HG03097 (cell line): Measurements from ENCODE around the gene WASF3.

Experiments
- ATAC-seq: cut with Tn5 transposase; IDR thresholded peaks from one replicate; pipeline ENCODE4 v1.9.1; 2021; ENCODE audit not compliant: unreplicated experiment, low FRiP score

Gene WASF3

DNA sequence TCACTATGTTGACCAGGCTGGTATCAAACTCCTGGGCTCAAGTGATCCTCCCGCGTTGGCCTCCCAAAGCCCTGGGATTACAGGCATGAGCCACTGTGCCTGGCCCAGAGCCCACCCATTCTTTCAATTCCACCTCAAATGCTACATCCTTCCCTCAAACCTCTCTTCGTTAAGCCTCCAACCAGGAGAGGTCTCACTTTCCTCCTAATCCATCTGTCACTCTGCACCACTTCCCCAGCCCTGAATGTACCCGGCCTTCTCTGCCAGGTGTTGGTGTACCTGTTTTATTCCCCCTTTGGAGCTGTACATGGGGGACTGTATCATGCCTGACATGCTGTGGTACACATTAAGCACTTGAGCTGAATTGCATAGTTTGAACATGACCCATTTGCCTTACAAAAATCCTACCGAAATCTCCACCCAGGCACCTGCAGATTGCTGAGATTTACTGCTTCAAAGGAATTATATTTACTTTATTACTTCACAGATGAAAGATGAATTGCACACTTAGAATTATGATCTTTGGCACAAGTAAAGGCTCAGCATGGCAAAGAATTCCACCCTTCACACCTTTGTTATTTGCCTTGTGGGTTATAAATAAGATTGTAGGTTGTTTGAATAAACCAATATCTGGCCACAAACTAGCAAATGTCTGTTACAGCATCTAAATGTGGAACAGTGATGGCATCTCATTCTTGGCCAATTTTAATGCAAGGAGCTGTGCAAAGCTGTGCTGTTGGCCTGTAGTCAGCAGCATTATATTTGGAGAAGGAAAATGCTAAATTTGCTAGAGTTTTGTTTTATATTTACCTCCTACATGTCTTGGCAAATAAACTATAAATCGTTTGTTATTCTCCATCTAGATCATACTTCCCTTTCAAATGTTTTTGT, 15.6 kb upstream of the WASF3 start:
- no peak for ATAC-seq

DNA sequence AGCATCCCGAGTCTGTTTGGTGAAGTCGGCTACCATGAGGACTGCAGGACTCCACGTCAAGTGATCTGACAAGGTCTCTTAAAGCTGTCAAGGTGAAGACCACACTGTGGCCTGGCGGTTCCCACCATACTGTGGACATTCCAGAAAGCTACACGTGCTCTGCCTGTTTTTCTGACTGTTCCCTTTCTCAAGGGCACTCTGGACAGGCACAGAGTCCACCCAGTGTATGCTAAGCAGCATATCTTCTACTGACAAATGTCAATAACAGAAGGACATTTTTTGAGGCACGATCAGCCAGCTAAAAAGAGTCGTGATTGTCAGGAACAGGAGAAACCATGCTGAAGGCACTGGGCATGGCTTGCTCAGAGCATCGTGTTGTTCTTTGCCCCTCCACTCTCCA, 12.8 kb upstream of the WASF3 start:
- no peak for ATAC-seq

DNA sequence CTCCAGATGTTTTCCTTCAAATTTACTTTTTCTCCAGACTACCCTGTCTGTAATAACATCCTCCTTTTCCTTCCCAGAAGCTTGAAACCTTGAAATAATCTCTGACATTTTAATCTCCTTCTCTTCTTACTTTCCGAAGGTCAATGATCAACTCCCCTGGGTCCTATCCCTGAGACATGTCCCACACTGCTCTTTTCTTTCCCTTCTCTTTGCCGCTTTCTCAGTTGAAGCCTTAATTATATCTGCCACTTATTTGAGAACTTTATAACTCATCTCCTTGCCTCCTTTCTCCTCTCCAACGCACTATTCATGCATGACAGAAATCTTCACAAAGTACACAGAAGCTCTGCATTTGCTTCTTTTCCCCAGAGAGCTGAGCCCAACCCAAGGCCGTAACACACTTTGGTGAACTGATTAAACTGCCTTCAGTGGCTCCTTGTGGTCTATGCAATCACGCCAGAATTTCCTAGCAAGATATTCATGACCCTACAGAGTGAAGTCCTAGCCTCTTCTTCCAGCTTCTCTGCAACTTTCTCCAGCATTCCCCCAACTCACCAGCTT, 9.2 kb upstream of the WASF3 start:
- ATAC-seq, result no peak

DNA sequence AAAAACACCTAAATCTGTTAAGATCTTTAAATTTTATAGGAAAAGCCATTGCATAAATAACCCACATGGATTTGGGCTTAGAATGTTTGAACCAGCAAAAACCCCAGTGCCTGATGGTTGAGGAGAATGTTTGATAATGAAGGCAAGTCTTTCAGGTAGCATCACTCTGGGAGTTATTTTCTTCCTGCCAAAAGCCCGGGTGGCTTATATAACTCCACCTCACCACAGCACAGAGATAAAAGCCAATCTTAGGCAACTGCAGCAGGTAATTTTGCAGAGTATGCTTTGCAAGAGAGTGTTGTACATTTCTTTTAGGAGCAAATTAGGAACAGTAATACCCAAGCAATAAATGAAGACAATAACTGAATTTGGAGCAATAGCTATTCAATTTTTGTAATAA, 7.8 kb upstream of the WASF3 start:
- ATAC-seq, result no peak

DNA sequence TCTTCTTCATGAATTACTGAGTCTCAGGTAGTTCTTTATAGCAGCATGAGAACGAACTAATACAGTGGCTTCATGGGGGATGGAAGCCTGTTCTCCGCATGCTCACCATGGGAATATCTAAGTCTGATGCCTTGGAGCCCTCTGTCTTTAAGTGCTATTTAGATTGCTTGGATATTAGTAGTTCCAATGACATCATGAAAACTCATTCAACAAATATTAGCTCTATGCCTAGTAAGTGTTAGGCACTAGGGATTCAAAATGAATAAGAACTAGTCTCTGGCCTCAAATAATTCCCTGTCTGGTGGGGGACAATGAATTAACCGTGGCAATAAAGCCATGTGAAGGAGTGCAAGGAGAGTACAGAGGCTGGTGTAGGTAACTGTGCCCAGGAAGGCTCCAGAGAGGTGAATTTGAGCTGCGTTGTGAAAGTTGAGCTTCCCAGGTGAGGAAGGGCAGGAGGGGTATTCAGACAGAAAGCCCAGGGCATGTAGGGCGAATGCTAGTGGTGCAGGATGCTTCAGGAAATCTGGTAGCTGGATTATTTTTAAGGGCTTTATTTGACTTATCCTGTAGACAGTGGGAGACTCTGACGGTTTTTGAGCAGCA, 6.1 kb upstream of the WASF3 start:
- ATAC-seq, result no peak

DNA sequence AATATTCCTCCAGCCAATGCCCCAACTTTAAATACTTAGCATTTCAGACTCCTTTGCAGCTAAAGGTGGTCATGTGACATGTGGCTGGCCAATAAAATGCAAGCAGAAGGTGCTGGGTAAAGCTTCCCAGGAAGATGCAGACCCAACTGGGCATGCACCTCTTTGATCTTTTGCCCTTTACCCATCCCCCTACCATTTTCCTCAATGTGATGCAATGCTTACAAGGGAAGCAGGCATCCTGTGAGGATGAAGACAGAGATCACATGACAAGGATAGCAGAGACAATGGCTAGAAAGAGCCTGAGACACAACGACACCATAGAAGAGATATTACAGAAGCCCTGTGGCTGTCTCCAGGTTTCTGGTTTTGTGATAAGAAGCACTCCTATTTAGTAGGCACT, 2.1 kb upstream of the WASF3 start:
- no peak for ATAC-seq

DNA sequence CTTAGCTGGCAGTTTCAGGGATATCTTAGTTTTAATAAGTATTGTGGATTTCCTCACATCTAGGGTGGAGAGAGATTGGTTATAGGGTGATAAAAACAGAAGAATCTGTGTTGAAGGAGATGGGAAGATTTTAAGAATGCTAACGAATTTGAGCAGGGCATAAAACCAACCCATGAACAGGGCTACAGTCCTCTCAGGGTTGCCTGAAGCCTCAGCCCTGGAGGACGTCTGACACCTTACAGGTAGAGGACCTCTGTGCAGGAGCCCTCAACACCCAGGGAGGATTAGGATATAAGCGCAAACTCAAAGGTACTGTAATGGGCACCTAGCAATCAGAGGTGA, 461 bp upstream of the WASF3 start:
- no peak for ATAC-seq

DNA sequence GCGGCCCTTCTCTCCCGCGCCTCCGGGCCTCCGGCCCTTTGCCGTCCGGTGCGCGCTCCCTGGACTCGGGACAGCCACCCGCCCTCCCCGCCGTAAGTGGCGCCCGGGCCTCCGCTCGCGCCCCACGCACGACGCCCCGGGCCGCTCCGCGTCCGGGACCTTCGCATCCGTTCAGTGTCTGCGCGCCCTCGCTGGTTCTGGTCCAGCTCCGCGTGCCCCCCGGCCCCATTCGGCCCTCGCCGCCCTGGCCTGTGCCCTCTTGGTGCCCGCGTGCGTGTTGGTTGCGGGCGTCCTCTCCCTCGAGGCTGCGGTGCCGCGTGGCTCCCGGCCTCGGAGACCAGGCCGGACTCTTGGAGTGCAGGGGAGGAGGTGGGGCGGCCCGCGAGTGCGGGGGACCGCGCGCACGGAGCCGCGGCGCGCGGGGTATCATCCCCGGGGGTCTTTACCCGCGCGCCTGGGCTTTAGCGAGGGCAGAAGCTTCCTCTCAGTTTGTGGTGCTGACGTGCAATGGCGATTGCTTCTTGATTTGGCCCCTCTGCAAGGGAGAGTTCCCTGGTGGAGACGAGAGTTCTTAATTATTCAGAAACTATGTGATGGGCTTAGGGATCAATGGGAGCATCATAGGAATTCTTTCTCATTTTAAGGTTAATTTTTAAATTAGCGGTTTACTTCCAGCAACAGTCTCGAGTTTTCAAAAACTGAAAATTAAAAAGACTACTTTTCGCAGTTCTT, 757 bp downstream of the WASF3 start:
- ATAC-seq, result no peak

DNA sequence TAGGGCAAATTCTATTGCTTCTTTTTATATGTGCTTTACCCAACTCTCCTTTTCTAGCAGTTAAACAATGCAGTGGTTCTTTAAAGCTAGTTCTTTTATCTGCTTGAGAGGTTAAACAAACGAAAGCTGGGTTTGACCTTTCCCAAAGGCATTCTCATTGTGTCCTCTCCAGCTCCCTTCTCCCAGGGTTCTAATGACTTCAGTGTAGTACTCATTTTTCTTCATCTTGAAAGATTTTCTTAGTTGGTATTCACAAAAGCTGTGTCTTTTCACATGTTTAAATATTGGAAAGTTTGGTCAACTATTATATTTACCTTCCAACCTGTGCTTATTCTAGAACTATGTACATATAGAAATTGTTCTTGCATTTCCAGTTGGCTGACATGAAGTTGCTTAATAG, 1.5 kb downstream of the WASF3 start:
- no peak for ATAC-seq

DNA sequence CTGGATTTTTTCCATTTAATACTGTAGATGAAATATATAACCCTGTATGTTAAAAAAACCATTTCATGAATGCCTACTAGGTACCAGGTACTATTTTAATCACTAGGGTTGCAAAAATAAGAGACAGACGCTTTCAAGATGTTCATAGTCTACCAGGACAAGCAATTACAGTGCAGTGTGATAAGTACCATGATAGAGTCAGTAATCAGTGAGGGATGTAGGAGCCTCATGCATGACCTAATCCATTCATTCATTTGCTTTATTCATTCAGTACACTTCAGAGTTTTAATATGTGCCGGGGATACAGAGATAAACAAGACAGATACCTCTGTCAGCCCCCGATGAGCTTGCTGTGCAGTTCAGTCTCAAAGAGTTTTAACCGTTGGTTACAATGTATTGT, 3.0 kb downstream of the WASF3 start:
- ATAC-seq, result no peak

DNA sequence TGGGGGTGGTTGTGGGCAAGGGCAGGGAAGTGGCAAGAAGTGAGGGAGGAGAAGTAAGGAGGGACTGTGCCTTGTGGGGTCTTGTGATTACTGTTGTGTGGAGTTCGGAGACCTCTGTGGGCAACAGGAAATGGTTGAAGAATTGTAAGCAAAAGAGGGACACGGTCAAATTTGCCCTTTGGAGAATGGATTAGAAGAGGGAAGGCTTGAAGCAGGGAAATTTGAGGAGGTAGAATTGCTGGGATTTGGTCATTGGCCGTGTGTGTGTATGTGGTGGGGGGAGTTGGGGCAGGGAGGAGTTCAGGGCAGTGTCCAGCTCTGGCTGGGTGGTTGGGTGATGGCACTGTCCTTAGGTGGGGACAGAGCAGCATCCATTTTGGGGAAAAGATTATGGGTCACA, 3.6 kb downstream of the WASF3 start:
- ATAC-seq, result no peak

DNA sequence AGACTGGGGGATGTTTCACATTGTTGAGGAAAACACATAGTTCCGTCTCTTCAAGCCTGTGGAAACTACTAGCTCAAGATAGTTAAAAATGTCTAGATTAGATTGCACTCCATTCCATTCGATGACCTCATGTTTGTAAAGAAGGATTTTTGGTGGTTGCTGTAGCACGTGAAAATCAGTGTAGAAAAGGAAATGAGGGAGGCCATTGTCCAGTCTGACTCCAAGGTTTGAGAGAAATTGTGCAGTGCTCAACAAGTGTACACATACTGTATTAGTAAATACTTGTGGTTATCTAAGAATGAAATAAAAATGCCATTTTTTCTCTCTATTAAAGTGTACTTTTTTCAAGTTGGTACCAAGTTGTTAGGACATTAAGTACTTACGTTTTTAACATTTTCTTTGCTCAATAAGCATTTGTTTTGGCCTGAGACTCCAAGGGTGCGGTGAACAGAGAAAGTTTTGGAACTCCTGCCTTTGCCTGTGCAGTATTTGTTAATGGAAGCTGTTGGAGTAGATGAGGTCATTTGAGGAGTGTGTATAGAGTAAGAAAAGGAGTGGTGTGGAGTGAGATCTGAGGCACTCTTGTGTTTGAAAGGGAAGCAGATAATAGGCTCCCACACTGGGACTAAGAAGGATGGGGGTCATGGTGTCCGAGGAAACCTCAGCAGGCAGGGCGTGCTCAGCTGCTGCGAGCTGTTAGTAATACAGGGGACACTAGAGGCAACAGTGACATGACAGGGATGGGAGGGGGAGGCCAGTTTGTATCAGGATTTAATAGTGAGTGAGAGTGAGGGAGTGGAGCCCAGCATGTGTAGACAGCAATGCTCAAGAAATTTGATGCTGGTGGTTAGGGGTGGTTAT, 4.4 kb downstream of the WASF3 start:
- ATAC-seq, result no peak

DNA sequence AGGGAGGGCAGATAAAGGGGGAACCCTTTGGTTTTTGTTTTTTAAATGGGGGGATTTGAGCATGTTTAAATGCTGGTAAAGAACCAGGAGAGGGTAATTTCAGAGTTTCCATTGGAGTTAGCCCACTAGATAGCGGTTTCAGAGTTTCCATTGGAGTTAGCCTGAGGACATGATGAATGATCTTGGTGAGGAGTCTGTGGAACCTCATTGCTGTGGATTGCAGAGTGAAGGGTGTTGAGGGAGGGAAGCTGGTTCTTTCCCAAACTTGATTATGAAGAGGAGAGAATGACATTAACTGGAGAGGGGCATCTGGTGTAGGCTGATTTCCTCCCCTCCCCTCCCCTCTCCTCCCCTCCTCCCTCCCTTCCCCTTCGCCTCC, 5.0 kb downstream of the WASF3 start:
- ATAC-seq, result no peak

DNA sequence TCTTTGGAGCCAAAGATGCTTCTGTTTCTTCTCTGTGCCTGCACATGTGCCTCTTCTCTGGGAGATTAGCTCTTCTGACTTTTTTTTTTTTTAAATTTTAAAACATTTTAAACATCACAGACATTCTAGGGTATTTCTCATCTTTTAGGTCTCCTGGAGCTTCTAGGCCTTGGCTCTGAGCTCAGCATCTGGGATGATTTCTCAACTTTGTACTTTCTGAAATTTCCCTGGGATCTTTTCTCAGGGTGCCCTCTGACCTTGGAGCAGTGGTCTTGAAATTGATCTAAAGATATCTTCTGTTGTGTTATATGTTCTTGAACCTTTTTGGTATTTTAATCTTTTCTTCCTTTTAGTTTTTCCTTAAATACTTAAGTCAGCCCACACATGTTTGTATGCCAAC, 6.2 kb downstream of the WASF3 start:
- no peak for ATAC-seq

DNA sequence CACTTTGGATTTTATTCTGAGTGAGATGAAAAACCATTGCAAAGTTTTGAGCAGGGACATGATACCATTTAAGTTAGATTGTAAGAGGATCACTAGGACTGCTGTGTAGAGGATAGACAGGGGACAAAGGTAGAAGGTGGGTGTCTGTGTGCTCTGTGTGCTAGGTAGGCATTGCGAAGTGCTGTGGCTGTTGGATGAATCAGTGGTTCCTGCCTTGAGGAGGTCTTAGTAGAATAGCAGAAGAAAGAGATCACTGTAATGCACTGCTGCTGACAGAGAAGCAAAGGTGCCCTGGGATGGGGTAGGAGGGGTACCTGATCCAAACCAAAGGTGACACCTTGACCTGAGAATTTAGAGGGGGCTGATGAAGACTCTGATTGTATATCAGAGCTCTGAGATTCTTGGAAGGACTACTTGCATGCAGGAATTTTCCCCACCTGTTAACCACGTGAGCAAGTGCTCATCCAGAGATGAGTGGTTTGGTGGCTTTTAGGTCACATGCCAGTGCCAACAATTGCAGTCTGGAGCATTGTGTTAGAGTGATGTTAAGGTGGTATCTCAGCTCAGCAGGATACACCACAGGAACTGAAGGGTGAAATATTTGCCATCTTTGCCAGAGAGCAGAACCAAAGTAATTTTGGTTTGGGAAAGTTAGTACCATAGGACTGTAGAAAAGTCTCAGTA, 10.8 kb downstream of the WASF3 start:
- no peak for ATAC-seq

DNA sequence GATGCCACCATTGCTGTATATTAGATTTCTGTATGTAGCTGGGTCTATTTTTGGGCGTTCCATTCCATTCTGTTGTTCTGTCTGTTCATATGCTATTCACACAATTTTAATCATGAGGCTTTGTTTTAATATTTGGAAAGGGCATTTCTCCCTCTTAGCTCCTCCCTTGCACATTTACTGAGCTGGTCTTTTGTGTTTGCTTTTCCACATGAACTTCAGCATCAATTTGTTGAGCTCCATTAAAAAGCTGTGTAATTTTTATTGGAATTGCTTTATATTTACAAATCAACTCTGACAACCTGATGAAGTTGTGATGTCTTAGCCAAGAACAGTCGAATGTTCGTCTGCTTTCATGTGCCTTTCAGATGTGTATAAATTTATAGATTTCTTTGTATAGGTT, 14.0 kb downstream of the WASF3 start:
- no peak for ATAC-seq

DNA sequence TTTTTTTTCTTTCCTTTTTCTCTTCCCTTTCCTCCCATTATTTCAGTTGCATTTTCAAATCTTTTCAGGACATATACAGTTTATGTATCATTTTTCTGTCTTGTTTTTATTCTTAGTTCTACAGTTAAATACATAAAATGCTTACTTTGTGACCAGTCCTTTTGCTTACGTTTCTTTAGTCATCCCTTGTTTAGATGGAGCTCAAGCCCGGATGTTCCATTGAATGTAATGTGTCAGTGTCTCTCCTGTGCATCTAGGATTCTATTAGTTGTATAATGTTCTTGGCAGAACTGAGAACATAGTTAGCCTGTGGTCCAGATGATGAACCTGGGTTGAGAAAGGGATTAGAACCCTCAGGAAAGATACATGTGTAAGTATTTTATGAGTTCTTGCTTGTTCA, 17.8 kb downstream of the WASF3 start:
- ATAC-seq, result no peak

DNA sequence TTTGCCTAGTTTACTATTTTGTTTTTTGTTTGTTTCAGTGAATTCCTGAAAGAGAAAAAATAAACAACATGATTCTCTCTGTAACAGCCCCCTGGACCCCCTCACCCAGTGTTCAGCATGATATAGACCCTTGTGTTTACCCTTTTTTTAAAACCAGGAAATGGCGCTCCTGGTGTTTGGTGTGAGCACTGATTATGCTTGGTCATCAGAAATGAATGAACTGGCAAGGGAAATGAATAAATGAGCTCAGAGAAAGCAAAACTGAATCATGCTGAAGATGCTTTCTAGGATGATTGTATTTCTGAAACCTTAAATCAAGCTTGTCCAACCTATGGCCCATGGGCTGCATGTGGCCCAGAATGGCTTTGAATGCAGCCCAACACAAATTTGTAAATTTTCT, 22.1 kb downstream of the WASF3 start:
- no peak for ATAC-seq

DNA sequence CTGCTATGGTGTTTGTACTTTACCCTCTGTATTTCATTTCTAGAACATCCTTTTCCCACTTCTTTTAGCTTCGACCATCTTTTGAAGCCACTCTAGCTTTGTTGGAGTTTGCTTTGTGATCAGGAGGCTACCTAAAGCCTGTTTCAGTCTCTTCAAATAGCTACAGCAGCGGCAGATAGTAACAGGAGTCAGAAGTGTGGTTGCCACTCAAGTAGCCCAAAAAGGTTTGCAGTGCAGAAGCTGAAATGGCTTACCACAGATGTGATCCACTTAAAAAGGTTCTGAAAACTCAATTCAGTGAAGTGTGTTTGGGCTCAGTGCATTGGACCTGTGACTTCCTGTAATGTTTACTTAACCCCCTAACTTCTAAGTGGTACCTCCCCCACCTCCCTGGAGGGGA, 26.2 kb downstream of the WASF3 start:
- ATAC-seq, result no peak

DNA sequence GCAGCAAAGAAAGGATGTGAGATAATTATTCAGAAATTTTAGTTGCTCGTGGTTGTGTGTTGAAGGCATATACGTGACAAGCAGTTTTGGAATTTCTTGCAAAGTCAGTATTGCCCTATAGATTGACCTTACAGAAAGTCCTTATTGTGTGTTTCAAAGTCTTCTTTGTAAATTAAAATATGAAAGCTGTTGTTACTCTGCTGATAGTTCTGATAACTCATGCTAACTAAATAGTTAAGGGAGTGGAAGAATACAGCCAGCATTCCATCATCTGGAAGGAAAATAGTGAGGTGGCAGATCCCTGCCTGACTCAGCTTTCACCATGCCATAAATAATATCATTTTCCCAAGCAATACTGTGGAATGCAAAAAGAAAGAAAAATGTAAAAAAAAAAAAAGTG, 27.2 kb downstream of the WASF3 start:
- ATAC-seq, result no peak
